Measurements from ENCODE around the gene AGAP3.

GRCh38 chr7:151128716-151129115, 42.4 kb downstream of the AGAP3 start:
- no peak for TF ChIP-seq CTCF (IDR thresholded peaks at IDR 0.05; ENCODE audit: borderline replicate concordance, extremely low read depth, low read length, poor library complexity, severe bottlenecking)
- no peak for TF ChIP-seq EZH2 (IDR thresholded peaks at IDR 0.05; ENCODE audit: borderline replicate concordance, low read depth, low read length, severe bottlenecking)

All from DND-41 (cell line).